ENCODE measurements around the gene ANXA2.

The ANXA2 gene

DNA sequence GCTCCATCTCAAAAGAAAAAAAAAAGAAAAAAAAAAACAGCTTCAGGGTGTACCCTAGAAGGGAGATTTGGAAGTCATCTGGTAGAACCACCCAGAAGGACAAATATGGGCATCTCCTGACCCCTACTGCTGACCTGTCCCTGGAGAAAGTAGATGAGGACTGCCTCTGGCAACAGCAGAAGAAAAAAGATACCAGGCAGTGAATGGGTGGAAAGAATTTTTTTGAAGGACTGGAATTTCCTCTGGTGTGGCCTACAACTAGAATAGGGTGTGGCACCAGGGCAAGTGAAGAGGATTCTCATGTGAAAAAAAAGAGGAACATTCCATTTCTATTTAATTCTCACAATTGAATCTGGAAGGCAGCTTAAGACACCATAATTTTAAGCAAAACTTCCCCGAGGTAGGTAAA lies 3.1 kb downstream of the ANXA2 start:
- H3K27me3 ChIP-seq (ENCODE audit: control insufficient read depth, insufficient read depth, low read length): no peaks in the 10 kb centered on the region
- peaks cover 7% of the 10 kb centered on the region for H3K4me1 ChIP-seq
- no peak overlapping the region for H2AFZ ChIP-seq
- no peak overlapping the region for H3K4me3 ChIP-seq (ENCODE audit: low read depth, low read length)
- no peaks in the 10 kb centered on the region for H3K9me3 ChIP-seq (ENCODE audit: control insufficient read depth, low read length)
- H3K79me2 ChIP-seq: peaks cover 4% of the 10 kb centered on the region
- H3K9ac ChIP-seq: no peak overlapping the region
- H3K27ac ChIP-seq: peak overlapping the region; percentile 29
- no peaks in the 10 kb centered on the region for H3K36me3 ChIP-seq (ENCODE audit: control insufficient read depth, insufficient read depth, low read length)
- H3K4me2 ChIP-seq (ENCODE audit: low read length): no peak overlapping the region
- TF ChIP-seq, protein P1, sequence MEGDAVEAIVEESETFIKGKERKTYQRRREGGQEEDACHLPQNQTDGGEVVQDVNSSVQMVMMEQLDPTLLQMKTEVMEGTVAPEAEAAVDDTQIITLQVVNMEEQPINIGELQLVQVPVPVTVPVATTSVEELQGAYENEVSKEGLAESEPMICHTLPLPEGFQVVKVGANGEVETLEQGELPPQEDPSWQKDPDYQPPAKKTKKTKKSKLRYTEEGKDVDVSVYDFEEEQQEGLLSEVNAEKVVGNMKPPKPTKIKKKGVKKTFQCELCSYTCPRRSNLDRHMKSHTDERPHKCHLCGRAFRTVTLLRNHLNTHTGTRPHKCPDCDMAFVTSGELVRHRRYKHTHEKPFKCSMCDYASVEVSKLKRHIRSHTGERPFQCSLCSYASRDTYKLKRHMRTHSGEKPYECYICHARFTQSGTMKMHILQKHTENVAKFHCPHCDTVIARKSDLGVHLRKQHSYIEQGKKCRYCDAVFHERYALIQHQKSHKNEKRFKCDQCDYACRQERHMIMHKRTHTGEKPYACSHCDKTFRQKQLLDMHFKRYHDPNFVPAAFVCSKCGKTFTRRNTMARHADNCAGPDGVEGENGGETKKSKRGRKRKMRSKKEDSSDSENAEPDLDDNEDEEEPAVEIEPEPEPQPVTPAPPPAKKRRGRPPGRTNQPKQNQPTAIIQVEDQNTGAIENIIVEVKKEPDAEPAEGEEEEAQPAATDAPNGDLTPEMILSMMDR (IDR thresholded peaks at IDR 0.05): no peak

DNA sequence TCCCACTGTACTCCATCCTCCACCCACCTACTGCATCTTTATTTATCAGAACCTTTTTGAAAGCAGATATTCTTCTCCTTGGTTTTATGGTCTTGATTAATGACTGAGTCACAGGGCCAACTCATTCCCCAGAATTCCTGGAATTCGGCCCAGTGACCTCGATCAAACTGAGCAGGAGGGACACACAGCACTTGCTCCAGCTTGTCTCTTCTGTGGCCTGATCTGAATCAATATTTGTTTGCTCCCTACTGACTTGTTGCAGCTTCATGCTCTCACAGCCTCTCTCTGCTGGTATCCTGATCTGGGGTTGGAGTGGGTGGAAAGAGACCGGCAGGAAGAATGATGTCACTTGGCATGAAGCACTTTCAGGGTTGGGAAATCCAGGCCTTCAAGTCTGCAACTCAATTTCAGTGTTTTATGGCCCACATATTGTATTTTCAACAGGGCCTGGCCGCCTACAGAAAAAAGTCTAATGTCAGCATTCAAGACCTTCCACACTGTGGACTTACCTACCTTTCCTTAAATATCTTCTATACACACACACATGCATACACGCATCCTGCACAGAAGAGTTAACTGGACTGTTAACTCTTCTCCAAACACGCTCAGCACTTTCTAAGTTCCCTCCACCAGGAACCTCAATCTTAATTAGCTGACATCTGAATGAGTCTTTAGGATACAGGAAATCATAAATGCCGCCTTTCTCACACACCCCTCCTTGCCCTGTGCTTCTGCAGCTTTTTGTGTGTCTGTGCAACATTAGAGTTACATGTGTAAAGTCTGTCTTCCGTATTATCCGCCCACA lies 4.6 kb downstream of the ANXA2 start:
- Histone ChIP-seq H3K9me3 (ENCODE audit: control insufficient read depth, low read length) (no peaks in the 10 kb centered on the region), H2AFZ (no peak overlapping the region), H3K4me1 (peaks cover 13% of the 10 kb centered on the region), H3K36me3 (ENCODE audit: control insufficient read depth, insufficient read depth, low read length) (no peaks in the 10 kb centered on the region), H3K4me3 (ENCODE audit: low read depth, low read length) (no peak overlapping the region), H3K79me2 (peaks cover 5% of the 10 kb centered on the region), H3K4me2 (ENCODE audit: low read length) (no peak overlapping the region), H3K27me3 (ENCODE audit: control insufficient read depth, insufficient read depth, low read length) (no peaks in the 10 kb centered on the region), H3K27ac (peak overlapping the region; percentile 53), H3K9ac (no peak overlapping the region)
- TF ChIP-seq, protein P1 (IDR thresholded peaks at IDR 0.05): no peak

DNA sequence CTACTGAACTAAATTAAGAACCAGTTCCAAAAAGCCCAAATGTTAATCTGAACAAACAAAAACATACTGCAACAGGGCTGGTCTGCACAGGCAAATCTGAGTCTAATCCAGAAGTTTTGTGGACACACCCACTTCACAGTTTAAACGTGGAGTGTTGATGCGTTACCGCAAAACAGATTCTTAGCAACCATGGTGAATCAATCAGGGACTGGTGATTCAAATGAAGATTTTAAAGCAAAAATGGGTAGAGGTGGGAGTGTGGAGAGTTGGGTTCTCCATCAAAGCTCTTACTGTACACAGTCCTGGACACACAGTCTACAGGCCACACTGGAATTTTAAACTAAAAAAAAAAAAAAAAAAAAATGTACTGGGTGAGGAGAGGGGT lies 5.2 kb downstream of the ANXA2 start:
- Histone ChIP-seq H3K9me3 (ENCODE audit: control insufficient read depth, low read length) (no peaks in the 10 kb centered on the region), H3K4me1 (peaks cover 13% of the 10 kb centered on the region), H3K27me3 (ENCODE audit: control insufficient read depth, insufficient read depth, low read length) (no peaks in the 10 kb centered on the region), H3K4me3 (ENCODE audit: low read depth, low read length) (no peak overlapping the region), H3K27ac (peak overlapping the region; percentile 53), H3K36me3 (ENCODE audit: control insufficient read depth, insufficient read depth, low read length) (no peaks in the 10 kb centered on the region), H2AFZ (no peak overlapping the region), H3K4me2 (ENCODE audit: low read length) (no peak overlapping the region), H3K9ac (no peak overlapping the region), H3K79me2 (peaks cover 9% of the 10 kb centered on the region)
- TF ChIP-seq, protein P1 (IDR thresholded peaks at IDR 0.05): no peak

DNA sequence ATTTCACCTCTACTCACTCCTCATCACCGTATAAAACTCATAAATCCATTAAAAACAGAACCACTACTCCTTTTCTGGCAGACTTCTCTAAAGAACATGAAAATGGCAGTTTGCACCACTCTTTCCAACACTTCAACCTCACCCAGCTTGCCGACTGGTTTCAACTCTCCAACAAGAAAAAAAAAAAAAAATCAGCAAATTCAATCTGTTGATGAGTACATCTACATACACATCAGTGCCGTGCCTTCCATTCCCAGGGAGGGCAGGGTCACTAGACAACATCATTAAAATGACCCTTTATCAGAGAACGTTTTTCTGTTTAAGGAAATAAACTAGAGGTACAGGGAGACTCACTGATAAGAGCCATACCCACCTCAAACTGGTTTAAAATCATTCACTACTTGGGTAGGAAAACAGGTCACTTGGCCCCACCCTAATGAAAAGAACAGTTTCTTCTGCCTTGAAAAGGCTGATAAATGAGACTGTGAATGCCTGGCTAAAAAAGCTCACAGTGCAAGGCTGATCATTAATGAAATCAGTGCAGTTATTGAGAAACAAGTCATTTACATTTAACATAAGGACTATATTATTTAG lies 6.0 kb downstream of the ANXA2 start:
- Histone ChIP-seq H3K79me2 (peaks cover 13% of the 10 kb centered on the region), H3K27ac (no peak overlapping the region)

More for the DNA sequence above, 6.0 kb downstream of the ANXA2 start:
- Histone ChIP-seq H3K9ac (no peak overlapping the region), H2AFZ (no peak overlapping the region), H3K9me3 (ENCODE audit: control insufficient read depth, low read length) (no peaks in the 10 kb centered on the region), H3K27me3 (ENCODE audit: control insufficient read depth, insufficient read depth, low read length) (no peaks in the 10 kb centered on the region), H3K36me3 (ENCODE audit: control insufficient read depth, insufficient read depth, low read length) (no peaks in the 10 kb centered on the region), H3K4me1 (peaks cover 13% of the 10 kb centered on the region), H3K4me3 (ENCODE audit: low read depth, low read length) (no peak overlapping the region), H3K4me2 (ENCODE audit: low read length) (no peak overlapping the region)
- TF ChIP-seq, protein P1 (IDR thresholded peaks at IDR 0.05): no peak

Data from parathyroid adenoma (tissue), 2 donors.